Measurements from ENCODE around the gene GTF3C2. TPM values are rescaled to one million over a fixed set of nuclear protein-coding genes. Genes with fewer than 3 reads are reported as not detected.

GTF3C2 gene
- total and polyA plus RNA-seq, 2 of the 13 experiments (the other 11 are each of a cell fraction or from before 2014, with no cell fraction given), result 77.5 to 130 TPM

- 0 out of 2 replicates have a peak, but pooled peaks have one; percentile 89 for TF ChIP-seq FOXO4 (CRISPR knock-in tag; conservative IDR thresholded peaks at IDR 0.05)
- TF ChIP-seq BORCS8-MEF2B (CRISPR knock-in tag; IDR thresholded peaks at IDR 0.05), result peak; percentile 62
- TF ChIP-seq CREB3 (CRISPR knock-in tag; IDR thresholded peaks at IDR 0.05), result no peak; the same call in 1 of the 2 replicates
- no peak; the same call in 1 of the 2 replicates for TF ChIP-seq ZNF83 (CRISPR knock-in tag; IDR thresholded peaks at IDR 0.05; ENCODE audit: borderline replicate concordance)
- TF ChIP-seq CERS6 (CRISPR knock-in tag; IDR thresholded peaks at IDR 0.05), result no peak
- TF ChIP-seq EP300 (IDR thresholded peaks at IDR 0.05; ENCODE audit: low read depth in 2 of 2, low read length in 2 of 2), result peak in 1 of 2 experiments; percentile 55; a peak in 3 of 4 replicates
- peak; percentile 48 for TF ChIP-seq EP300 (CRISPR knock-in tag; IDR thresholded peaks at IDR 0.05; ENCODE audit: borderline replicate concordance)
- no peak for TF ChIP-seq RORA (CRISPR knock-in tag; IDR thresholded peaks at IDR 0.05)
- no peak for TF ChIP-seq NR2F1 (CRISPR knock-in tag; IDR thresholded peaks at IDR 0.05)
- no peak for TF ChIP-seq BRCA1 (CRISPR knock-in tag; IDR thresholded peaks at IDR 0.05)
- TF ChIP-seq ELF3 (CRISPR knock-in tag; IDR thresholded peaks at IDR 0.05), result peak; percentile 51
- 0 out of 2 replicates have a peak, but pooled peaks have one; percentile 8 for TF ChIP-seq FOSL1 (CRISPR knock-in tag; IDR thresholded peaks at IDR 0.05; ENCODE audit: borderline replicate concordance)
- peak; percentile 93; the same call in 1 of the 2 replicates for TF ChIP-seq ZSCAN9 (CRISPR knock-in tag; IDR thresholded peaks at IDR 0.05; ENCODE audit: borderline replicate concordance)
- peak; percentile 83 for TF ChIP-seq IKZF4 (CRISPR knock-in tag; IDR thresholded peaks at IDR 0.05; ENCODE audit: borderline replicate concordance, low read depth, not compliant biosample characterization)
- TF ChIP-seq SRSF4 (IDR thresholded peaks at IDR 0.05; ENCODE audit: low read depth, low read length, poor library complexity, severe bottlenecking), result no peak
- TF ChIP-seq, protein P1, sequence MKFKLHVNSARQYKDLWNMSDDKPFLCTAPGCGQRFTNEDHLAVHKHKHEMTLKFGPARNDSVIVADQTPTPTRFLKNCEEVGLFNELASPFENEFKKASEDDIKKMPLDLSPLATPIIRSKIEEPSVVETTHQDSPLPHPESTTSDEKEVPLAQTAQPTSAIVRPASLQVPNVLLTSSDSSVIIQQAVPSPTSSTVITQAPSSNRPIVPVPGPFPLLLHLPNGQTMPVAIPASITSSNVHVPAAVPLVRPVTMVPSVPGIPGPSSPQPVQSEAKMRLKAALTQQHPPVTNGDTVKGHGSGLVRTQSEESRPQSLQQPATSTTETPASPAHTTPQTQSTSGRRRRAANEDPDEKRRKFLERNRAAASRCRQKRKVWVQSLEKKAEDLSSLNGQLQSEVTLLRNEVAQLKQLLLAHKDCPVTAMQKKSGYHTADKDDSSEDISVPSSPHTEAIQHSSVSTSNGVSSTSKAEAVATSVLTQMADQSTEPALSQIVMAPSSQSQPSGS (CRISPR knock-in tag; IDR thresholded peaks at IDR 0.05), result peak; percentile 76
- no peak; the same call in 1 of the 2 replicates for TF ChIP-seq MYNN (CRISPR knock-in tag; IDR thresholded peaks at IDR 0.05; ENCODE audit: low read depth)
- TF ChIP-seq, protein P2, sequence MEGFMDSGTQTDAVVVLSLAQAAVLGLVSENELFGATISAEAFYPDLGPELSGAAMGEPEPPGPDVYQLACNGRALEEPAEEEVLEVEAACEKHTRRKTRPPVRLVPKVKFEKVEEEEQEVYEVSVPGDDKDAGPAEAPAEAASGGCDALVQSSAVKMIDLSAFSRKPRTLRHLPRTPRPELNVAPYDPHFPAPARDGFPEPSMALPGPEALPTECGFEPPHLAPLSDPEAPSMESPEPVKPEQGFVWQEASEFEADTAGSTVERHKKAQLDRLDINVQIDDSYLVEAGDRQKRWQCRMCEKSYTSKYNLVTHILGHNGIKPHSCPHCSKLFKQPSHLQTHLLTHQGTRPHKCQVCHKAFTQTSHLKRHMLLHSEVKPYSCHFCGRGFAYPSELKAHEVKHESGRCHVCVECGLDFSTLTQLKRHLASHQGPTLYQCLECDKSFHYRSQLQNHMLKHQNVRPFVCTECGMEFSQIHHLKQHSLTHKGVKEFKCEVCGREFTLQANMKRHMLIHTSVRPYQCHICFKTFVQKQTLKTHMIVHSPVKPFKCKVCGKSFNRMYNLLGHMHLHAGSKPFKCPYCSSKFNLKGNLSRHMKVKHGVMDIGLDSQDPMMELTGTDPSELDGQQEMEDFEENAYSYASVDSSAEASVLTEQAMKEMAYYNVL (CRISPR knock-in tag; IDR thresholded peaks at IDR 0.05; ENCODE audit: borderline replicate concordance), result no peak; the same call in 1 of the 2 replicates
- TF ChIP-seq ZNF468 (CRISPR knock-in tag; IDR thresholded peaks at IDR 0.05), result peak; percentile 76; the same call in 1 of the 2 replicates
These were observed at the start of gene GTF3C2 (continued) for GRCh38 chr2:27356382-27357181.
